ENCODE measurements around the gene KIAA0930. TPM values are rescaled to one million over a fixed set of nuclear protein-coding genes. Genes with fewer than 3 reads are reported as not detected.
A peak's percentile ranks its signal among the peaks of the same experiment; 100 is the strongest.
"Not testable (repeated sequence)": the region's sequence is repeated elsewhere in the genome, so short reads cannot be mapped to it uniquely, and the experiment has no call there.

The KIAA0930 gene
- total RNA-seq, result 119 TPM

DNA sequence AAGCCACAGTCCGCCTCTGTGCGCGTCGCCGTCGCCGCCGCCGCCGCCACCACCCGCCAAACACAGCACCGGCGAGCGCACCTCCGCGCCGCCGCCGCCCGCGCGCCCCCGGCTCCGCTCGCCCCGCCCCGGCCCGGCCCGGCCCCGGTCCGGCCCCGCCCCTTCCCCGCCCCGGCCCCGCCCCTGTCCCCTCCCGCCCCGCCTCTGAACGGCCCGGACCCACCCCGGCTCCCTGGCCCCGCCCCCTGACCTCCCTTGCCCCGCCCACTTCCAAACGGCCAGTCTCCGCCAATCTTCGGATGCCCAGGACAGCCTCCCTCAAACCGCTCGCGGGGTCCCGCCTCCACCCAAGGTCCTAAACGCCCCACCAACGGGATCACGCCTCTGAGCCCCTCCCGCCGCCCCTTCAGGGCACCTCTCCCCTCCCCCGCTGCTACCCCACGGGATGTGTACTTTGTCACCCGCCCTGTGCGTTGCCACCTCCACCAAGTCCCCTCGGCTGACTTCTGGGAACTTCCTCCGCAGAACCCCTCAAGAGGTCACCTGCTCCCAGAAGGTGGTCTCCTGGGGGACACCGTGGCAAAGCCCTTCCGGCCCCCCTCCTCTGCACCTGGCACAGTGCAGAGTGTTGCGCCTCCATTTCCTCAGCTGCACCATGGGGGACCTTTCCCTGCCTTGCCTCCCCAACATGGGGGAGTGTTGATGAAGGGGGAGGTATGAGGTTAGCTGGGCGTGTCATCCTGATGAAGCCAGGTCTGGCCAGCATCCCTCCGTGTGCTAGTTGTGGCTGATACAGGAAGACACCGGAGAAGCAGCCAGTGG is at the start of gene KIAA0930:
Gene KIAA0930 (minus strand): TSS at position 85 of the 822 bp plus-strand sequence. CDS start 191 bp downstream, outside the sequence.
- DNase-seq (ENCODE audit: low spot score) (peak; percentile 93), ATAC-seq (peak; percentile 89)
- intact Hi-C loops (cut with DNase I), result no loop called here

DNA sequence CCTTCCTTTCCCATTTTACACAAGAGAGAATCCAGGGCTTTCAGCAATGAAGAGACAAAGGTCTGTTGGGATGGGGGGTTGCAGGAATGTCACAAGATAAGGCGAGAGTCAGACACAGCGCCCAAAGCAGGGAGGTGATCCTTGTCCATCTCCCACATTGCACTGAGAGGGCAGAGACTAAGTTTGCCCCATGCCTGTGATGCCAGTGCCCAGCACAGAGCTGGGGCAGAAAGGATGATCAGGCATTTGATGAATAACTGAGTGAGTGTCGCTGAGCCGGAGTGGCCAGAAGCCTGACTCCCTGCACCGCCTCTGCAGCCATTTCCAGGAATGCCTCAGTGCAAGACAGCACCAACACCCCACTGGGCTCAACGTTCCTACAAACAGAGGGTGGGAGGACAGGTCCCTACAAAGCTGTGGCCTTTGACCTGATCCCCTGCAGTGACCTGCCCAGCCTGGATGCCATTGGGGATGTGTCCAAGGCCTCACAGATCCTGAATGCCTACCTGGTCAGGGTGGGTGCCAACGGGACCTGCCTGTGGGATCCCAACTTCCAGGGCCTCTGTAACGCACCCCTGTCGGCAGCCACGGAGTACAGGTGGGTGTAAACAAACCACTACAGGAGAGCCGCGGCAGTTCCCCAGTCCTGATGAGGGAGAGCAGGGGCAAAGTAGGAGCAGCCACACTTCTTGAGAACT is 46.3 kb upstream of the KIAA0930 start:
- no peak for ATAC-seq
- DNase-seq (ENCODE audit: low spot score), result no peak
- intact Hi-C loops (cut with DNase I), result no loop called here

DNA sequence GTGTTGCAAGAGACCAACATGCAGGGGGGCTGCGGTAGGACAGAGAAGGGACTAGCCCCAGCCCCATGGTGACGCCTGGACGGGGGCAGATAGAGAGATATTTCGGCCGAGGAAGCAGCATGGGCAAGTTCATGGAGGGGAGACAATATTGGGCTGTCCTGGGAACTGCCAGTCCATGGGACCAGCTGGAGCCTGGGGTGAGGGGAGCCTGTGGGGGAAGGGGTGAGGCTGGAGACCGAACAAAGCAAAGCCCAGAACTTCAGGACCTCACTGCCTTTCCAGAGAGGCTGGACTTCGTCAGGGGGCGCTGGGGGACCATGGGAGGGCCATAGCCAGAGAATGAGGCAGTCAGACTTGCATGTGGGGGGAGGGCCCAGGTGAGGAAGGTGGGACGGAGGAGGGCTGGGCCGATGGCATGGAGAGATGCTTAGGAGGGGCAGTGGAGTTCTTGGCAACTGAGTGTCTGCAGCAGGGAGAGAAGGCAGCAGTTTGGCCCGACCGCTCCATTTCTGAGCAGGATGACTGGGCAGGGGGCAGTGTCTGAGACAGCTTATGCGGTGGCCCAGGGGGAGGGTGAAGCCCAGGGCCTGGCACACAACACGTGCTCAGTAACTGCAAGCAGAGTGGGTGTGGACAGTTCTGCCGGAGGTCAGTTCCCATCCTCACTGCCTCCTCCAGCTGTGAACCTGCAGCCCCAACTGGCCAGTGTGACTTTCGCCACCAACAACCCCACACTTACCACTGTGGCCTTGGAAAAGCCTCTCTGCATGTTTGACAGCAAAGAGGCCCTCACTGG is 44.8 kb upstream of the KIAA0930 start:
- ATAC-seq (peak; percentile 31), DNase-seq (ENCODE audit: low spot score) (no peak)
- intact Hi-C loops (cut with DNase I), result no loop called here

DNA sequence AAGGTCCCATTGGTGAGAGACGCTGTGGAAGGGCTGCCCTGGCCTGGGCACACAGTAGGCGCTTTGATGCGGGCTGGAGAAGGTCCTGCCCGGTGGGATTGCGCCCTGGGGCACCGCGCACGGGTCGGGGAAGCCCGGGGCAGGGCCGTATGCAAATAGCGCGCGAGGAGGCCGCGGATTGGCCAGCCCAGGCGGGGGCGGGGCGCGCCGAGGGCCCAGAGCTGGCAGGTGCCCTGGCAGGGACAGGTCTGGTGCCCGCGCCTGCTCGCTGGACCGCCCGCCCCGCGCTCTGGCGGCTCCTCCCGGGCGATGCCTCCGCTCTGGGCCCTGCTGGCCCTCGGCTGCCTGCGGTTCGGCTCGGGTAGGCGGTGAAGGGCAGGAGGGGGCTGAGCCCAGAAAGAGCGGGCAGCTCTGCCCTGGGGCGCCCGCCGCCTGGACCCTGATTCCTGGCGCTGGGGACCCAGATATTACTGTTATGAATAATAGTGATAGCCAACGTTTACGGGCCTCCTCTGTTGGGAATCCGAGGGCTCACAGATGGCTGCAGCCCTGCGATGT is 44.1 kb upstream of the KIAA0930 start, which contains the start of gene UPK3A:
Gene UPK3A (plus strand): TSS at position 245 of the 558 bp plus-strand sequence. CDS start 65 bp downstream, at position 310.
- intact Hi-C loops (cut with DNase I), result no loop called here
- peak; percentile 74 for DNase-seq (ENCODE audit: low spot score)

DNA sequence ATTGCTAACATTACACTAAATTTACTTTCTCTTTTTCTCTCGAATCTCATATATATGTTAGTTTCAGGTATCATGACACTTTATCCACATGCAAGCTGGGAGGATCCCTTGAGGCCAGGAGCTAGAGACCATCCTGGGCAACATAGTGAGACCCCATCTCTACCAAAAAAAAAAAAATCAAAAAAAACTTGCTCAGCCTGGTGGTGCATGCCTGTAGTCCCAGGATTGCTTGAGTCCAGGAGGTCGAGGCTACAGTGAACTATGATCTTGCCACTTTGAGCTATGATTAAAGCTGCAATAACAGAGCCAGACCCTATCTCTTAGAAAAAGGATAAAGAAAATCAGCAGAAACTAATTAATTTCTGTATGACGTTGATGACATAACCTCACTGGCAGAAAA is 40.3 kb upstream of the KIAA0930 start:
- ATAC-seq (no peak), DNase-seq (ENCODE audit: low spot score) (no peak)
- intact Hi-C loops (cut with DNase I), result no loop called here

More for the DNA sequence above, 44.1 kb upstream of the KIAA0930 start, which contains the start of gene UPK3A:
- ATAC-seq, result peak; percentile 52

DNA sequence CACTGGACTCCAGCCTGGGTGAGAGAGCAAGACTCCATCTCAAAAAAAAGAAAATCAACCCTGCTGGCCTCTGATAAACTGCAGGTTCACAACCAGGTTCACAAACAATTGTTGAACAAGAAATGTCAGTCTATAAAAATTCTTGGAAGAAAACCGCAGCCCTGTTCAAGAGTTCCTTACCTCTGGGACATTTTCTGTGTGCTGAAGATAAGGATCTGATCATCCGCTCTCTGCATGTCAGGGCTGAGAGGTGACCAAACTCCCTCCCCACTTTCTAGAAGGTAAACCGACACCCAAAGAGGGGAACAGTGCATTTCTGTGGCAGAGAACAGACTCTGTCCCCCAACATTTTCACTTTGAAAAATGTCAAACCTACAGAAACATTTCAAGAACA is 39.9 kb upstream of the KIAA0930 start:
- DNase-seq (ENCODE audit: low spot score) (no peak), ATAC-seq (no peak)

DNA sequence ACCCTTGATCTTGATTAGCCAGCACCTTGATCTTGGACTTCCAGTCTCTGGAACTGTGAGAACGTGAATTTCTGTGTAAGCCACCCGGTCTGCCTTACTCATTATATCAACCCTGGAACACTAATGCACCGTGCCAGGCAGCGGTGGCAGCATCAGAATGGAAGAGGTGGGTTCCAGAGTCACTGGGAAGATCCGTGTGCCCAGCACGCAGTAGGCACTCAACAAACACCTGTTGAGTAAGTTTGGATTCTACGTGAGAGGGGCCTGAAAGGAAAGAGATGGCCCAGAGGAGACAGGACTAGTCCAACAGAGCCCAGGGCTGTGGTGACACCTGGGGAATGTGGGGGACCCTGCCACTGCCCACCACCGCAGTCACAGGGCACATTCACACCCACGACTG is 37.4 kb upstream of the KIAA0930 start:
- intact Hi-C loops (cut with DNase I), result no loop called here
- DNase-seq (ENCODE audit: low spot score) (no peak), ATAC-seq (no peak)

More for the DNA sequence above, 39.9 kb upstream of the KIAA0930 start:
- intact Hi-C loops (cut with DNase I), result no loop called here

DNA sequence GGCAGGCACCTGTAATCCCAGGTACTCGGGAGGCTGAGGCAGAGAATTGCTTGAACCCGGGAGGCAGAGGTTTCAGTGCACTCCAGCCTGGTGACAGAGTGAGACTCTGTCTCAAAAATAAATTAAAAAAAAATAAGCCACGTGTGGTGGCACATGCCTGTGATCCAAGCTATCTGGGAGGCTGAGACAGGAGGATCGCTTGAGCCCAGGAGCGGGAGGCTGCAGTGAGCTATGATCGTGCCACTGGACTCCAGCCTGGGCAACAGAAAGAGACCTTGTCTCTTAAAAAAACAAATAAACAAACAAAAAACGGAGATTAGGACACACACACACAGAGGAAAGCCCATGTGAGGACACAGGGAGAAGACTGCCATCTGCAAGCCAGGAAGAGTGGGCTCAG is 37.0 kb upstream of the KIAA0930 start:
- DNase-seq (ENCODE audit: low spot score); intact Hi-C loops (cut with DNase I); ATAC-seq: not testable (repeated sequence)

DNA sequence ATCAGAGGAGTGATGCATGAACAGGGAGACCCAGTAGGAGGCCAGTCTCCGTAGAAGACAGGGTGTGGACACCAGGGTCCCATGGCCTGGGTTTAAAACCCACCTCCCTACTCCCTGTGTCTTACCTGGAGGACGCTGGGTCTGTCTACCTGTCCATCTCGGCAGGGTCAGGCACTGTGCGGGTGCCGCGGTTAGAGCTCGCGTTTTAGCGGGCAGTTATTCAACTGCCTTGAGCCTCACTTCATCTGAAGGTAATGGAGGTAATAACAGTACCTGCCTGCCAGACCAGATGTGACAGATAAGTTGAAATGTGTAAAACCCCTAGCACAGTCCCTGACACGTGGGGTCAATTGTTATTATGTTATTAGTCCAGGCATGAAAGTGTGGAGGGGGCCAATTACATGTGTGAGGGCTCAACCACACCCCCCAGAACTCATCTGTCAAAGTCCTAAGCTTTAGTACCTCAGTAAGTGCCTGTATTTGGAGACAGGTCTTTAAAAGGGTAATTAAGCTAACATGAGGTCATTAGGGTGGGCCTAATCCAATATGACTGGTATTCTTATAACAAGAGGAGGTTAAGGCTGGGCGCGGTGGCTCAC is 35.9 kb upstream of the KIAA0930 start:
- ATAC-seq (no peak), DNase-seq (ENCODE audit: low spot score) (no peak)

DNA sequence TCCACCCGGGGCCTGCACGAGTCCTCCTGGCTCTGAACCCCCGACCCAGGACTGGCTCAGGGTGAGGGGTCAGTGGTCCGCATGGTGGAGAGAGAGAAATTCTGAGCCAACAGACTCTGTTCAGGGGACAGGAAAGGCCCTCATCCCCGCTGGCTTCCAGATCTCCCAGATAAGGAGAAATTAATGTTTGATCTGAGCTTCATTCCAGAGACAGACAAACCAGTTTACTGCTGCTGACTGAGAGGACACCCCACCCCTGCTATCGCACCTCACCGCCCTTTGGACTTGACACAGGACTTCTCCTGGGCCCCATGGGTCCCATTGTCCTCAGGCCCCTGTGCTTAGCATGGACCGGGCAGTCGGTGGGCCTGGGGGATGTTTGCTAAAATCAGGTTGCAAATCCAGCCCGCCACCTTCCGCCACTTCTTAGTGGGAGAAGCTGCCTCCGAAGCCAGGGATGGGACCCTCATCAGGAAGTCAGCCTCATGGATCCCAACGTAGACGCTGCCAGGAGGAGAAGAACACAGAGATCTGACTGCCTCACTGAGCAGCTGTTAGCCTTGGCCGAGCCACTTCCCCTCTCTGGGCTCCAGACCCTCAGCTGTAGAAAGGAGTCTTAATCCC is 32.9 kb upstream of the KIAA0930 start:
- ATAC-seq (no peak), DNase-seq (ENCODE audit: low spot score) (no peak)
- intact Hi-C loops (cut with DNase I), result no loop called here

More for the DNA sequence above, 35.9 kb upstream of the KIAA0930 start:
- intact Hi-C loops (cut with DNase I), result no loop called here

DNA sequence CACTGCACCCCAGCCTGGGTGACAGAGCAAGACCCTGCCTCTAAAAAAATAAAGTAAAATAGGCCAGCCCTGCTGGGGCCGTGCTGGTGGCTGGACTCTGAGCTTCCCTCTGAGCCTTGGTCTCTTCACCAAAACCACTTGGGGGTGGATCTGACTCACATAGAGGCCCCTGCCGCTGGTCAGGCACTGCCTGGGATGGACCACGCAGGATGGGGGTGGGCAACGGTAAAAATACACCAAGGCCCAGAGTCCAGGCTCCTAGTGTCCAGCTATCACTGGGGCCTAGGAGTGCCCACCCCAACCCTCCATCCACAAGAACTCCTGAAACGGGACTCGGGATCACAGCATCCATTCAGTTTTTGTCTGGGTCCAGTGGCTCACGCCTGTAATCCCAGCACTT is 31.8 kb upstream of the KIAA0930 start:
- intact Hi-C loops (cut with DNase I), result no loop called here
- ATAC-seq (no peak), DNase-seq (ENCODE audit: low spot score) (no peak)

DNA sequence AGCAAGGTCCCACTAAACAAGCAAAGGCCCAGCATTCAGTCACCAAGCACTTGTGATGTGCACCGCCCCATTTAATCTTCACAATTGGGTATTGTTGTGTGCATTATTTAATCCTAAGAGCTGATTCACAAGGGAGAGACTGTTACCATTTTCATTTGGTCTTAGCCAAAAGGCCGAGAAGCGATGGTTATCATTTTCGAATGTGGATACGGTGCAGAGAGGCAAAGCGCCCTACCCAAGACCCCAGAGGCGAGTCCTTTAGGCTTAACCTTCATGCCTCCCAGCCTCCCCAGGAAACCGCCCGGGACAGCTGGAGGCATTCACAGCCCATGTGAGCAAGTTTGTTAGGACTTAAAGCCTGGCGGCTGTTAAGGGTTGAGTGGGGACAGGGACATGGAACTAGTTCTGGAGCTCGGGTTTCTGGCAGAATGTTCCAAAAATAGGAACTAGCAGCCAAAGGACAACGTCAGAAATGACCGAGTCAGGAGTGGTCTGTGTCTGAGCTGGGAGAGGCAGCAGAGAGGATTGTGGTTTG is 31.0 kb upstream of the KIAA0930 start:
- peak; percentile 26 for ATAC-seq
- DNase-seq (ENCODE audit: low spot score), result no peak
- intact Hi-C loops (cut with DNase I), result no loop called here

DNA sequence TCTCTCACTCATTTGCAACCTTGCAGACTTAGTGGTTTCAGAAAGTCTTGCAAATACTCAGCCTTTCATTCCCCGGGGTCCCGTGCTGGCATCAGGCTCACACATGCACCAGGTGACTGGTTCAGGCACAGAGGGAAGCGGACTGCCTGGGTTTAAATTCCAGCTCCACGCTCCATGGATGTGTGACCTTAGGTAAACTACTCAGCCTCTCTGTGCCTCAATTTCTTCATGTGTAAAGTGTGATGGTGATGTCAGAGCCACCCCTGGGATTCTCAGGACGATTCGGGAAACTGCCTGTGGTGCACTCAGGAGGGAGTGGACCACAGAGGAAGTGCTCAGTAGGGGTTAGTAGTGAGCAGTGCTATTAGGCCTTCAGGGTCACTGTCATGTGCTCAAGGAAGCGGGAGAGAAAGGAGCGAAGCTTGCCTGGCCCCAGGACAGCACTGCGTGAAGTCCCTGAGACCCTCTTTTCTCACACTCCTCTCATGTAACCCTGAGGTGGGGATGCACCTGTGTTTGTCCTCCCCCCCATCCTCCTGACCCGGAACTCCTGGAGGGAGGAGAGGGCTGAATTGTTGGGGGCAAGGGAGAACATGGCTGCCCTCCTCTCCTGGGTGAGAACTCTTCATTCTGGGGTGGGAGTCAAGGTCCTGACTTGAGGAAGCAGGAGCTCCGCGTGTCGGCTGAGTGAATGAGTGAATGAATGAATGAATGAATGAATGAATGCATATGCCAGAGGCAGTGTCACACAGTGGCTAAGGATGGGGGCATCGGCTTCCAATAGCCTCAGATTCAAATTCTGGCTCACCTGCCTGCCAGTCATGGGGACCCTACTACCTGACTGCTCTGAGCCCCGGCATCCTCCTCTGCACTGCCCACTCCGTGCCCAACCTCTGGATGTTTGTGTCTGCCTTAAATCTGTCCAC is 29.7 kb upstream of the KIAA0930 start:
- intact Hi-C loops (cut with DNase I), result no loop called here

DNA sequence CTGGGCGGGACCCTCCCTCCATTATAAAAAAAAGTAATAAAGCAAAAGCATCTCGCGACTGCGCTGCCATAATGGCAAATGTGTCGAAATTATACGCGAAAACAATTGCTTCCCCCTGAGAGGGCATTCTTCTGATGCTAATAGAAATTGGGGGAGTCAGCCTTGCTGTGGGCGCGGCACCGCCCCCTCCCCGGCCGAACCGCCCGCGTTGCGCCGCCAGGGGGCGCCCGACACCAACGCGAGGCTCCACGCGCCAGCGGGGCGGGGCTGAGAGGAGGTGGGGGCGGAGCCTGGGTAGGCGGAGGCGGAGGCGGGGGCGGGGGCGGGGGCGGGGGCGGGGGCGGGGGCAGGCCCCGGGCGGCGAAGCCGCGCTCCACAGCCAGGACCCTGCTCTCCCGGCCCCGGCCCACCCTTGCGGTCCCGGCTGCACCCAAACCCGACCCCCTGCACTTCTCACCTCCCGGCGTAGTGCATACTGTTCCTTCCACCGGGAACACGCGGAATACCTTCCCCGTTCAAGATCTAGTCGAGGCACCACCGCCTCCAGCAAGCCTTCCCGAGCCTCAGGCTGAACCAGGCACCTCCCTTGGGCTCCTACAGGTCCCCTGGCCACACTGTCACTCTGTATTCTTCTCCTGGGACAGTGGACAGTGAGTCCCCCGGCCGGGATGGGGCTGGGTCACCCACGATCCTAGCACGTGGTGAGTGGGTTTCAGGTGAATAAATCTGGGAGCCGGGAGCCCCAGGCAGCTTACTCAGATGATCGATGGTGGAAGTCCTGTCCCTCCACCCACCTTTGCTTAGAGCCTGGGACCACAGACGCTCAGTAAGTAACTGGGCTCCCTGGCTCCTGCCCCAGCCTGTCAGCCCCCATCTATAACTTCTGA is 28.5 kb upstream of the KIAA0930 start:
- intact Hi-C loops (cut with DNase I), result loop anchor here (2.0 to 10.0 kb wide), 3 partner anchors 104 to 283 kb away; partner anchors contain the start of gene NUP50
- ATAC-seq, result peak; percentile 80
- DNase-seq (ENCODE audit: low spot score), result peak; percentile 94

More for the DNA sequence above, 29.7 kb upstream of the KIAA0930 start:
- no peak for ATAC-seq
- DNase-seq (ENCODE audit: low spot score), result no peak

DNA sequence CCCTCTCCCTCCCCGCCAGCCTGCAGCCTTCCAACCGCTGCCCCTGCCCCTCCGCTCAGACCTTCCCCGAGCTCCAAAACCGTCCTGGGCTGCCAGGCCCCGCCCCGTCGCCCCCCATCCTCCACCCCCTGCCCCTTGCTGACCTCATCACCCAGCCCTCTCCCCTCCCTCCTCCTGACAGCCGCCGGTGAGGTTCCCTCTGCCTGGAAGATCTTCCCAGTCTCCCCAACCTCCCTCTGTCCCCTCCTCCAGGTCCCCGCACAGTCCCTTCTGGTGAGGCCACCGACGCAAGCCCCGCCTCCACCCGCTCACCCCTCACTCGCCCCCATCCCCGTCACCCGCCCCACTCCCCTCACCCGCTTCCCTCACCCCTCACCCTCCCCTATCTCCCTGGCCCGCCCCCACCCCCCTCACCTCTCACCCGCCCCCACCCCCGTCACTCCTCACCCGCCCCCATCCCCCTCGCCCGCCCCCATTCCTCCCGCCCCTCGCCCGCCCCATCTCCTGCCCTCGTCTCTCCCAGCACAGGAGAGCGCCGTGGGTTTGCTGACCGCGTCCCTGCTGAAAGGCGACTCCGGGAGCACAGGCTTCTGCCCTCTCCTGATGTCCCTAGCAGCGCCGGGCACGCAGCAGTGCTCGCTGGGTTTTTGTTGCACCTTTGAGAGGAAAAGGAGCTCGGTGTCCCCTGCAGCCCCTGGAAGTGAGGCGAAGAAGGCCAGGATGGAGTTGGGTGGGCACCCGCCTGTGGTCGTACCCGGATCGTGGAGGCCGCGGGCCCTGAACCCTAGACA is 27.7 kb upstream of the KIAA0930 start:
- intact Hi-C loops (cut with DNase I), result loop anchor here (2.0 to 10.0 kb wide), 3 partner anchors 104 to 284 kb away; partner anchors contain the start of gene NUP50
- peak; percentile 75 for DNase-seq (ENCODE audit: low spot score)
- ATAC-seq, result peak; percentile 25

Measured in sciatic nerve (tissue), 2 donors.